ENCODE measurements around the gene EXOC3L1. TPM values are rescaled to one million over a fixed set of nuclear protein-coding genes. Genes with fewer than 3 reads are reported as not detected.

EXOC3L1 gene
- total and polyA plus RNA-seq, 2 of the 13 experiments (the other 11 are each of a cell fraction or from before 2014, with no cell fraction given) = 0.12 TPM; not detected in 1

DNA sequence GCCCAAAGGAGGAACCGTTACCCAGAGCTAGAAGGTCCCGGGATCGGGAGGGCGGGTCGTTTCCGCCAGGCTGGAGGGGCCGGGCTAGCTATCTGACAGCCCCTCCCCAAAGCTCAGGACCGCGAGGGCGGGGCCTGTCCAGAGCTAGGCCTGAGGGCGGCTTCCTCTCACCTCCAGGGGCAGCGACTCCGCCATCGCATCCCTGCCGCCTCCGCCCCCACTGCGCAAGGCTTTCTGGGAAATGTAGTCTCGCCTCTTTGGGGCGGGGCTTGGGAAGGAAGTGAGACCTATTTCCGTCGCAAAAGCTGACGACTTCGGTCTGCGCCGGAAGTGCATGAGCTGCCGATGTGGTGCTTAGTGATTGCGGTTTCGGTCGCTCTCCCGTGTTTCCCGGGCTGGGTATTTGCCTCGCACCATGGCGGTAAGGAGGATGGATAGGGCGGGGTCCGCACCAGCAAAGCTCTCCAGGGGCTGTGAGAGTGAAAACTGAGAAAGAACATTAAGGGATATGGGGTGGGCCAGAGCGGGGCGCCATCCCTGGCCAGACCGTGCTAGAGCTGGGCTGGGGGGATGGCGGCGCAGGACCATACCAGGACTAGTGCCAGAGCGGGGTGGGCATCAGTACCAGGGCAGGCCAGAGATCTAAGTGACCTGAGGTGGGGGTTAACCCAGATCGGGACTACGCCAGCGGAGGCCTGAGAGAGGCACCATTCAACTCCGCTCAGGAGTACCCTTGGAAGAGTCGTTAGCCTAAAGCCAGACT, 37.0 kb upstream of the EXOC3L1 start, which contains the start of gene TMEM208 (continued):
- TF ChIP-seq, protein P1, sequence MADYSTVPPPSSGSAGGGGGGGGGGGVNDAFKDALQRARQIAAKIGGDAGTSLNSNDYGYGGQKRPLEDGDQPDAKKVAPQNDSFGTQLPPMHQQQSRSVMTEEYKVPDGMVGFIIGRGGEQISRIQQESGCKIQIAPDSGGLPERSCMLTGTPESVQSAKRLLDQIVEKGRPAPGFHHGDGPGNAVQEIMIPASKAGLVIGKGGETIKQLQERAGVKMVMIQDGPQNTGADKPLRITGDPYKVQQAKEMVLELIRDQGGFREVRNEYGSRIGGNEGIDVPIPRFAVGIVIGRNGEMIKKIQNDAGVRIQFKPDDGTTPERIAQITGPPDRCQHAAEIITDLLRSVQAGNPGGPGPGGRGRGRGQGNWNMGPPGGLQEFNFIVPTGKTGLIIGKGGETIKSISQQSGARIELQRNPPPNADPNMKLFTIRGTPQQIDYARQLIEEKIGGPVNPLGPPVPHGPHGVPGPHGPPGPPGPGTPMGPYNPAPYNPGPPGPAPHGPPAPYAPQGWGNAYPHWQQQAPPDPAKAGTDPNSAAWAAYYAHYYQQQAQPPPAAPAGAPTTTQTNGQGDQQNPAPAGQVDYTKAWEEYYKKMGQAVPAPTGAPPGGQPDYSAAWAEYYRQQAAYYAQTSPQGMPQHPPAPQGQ (CRISPR knock-in tag; IDR thresholded peaks at IDR 0.05; ENCODE audit: borderline replicate concordance) = no peak
- TF ChIP-seq SOX13 (IDR thresholded peaks at IDR 0.05) = no peak
- TF ChIP-seq SOX13 (CRISPR knock-in tag; conservative IDR thresholded peaks at IDR 0.05 in 1 of 2, IDR thresholded peaks at IDR 0.05 in 1 of 2) = peak; percentile 64 to 83; a peak in 2 of 4 replicates
- TF ChIP-seq, protein P2, sequence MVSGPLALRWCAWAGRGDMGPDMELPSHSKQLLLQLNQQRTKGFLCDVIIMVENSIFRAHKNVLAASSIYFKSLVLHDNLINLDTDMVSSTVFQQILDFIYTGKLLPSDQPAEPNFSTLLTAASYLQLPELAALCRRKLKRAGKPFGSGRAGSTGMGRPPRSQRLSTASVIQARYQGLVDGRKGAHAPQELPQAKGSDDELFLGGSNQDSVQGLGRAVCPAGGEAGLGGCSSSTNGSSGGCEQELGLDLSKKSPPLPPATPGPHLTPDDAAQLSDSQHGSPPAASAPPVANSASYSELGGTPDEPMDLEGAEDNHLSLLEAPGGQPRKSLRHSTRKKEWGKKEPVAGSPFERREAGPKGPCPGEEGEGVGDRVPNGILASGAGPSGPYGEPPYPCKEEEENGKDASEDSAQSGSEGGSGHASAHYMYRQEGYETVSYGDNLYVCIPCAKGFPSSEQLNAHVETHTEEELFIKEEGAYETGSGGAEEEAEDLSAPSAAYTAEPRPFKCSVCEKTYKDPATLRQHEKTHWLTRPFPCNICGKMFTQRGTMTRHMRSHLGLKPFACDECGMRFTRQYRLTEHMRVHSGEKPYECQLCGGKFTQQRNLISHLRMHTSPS (CRISPR knock-in tag; IDR thresholded peaks at IDR 0.05; ENCODE audit: low read depth) = peak; percentile 69; the same call in 1 of the 2 replicates
- peak; percentile 67 for TF ChIP-seq TBX3 (IDR thresholded peaks at IDR 0.05; ENCODE audit: borderline replicate concordance)
- TF ChIP-seq HOXA7 (CRISPR knock-in tag; IDR thresholded peaks at IDR 0.05) = no peak
- TF ChIP-seq PCBP2 (optimal IDR thresholded peaks at IDR 0.05; ENCODE audit: low read depth, low read length, poor library complexity, severe bottlenecking) = no peak
- TF ChIP-seq CBX1 (IDR thresholded peaks at IDR 0.05; ENCODE audit: low read depth) = peak; percentile 90
- TF ChIP-seq, protein P3, sequence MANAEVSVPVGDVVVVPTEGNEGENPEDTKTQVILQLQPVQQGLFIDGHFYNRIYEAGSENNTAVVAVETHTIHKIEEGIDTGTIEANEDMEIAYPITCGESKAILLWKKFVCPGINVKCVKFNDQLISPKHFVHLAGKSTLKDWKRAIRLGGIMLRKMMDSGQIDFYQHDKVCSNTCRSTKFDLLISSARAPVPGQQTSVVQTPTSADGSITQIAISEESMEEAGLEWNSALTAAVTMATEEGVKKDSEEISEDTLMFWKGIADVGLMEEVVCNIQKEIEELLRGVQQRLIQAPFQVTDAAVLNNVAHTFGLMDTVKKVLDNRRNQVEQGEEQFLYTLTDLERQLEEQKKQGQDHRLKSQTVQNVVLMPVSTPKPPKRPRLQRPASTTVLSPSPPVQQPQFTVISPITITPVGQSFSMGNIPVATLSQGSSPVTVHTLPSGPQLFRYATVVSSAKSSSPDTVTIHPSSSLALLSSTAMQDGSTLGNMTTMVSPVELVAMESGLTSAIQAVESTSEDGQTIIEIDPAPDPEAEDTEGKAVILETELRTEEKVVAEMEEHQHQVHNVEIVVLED (CRISPR knock-in tag; IDR thresholded peaks at IDR 0.05; ENCODE audit: borderline replicate concordance) = peak; percentile 89
- no peak for TF ChIP-seq ZBTB8A (CRISPR knock-in tag; IDR thresholded peaks at IDR 0.05; ENCODE audit: borderline replicate concordance, low read depth)
- TF ChIP-seq ZNF598 (CRISPR knock-in tag; IDR thresholded peaks at IDR 0.05; ENCODE audit: borderline replicate concordance) = no peak
- no peak for TF ChIP-seq SNRNP70 (IDR thresholded peaks at IDR 0.05; ENCODE audit: low read depth, low read length)
- TF ChIP-seq, protein P4, sequence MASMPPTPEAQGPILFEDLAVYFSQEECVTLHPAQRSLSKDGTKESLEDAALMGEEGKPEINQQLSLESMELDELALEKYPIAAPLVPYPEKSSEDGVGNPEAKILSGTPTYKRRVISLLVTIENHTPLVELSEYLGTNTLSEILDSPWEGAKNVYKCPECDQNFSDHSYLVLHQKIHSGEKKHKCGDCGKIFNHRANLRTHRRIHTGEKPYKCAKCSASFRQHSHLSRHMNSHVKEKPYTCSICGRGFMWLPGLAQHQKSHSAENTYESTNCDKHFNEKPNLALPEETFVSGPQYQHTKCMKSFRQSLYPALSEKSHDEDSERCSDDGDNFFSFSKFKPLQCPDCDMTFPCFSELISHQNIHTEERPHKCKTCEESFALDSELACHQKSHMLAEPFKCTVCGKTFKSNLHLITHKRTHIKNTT (CRISPR knock-in tag; IDR thresholded peaks at IDR 0.05) = no peak
- TF ChIP-seq, protein P5, sequence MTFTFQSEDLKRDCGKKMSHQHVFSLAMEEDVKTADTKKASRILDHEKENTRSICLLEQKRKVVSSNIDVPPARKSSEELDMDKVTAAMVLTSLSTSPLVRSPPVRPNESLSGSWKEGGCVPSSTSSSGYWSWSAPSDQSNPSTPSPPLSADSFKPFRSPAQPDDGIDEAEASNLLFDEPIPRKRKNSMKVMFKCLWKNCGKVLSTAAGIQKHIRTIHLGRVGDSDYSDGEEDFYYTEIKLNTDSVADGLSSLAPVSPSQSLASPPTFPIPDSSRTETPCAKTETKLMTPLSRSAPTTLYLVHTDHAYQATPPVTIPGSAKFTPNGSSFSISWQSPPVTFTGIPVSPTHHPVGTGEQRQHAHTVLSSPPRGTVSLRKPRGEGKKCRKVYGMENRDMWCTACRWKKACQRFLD (CRISPR knock-in tag; IDR thresholded peaks at IDR 0.05; ENCODE audit: borderline replicate concordance) = peak; percentile 57; the same call in 1 of the 2 replicates
- TF ChIP-seq TEAD3 (CRISPR knock-in tag; optimal IDR thresholded peaks at IDR 0.05; ENCODE audit: borderline replicate concordance) = peak; percentile 84
- no peak for TF ChIP-seq ZNF24 (IDR thresholded peaks at IDR 0.05)
- TF ChIP-seq ETV6 (CRISPR knock-in tag; conservative IDR thresholded peaks at IDR 0.05) = peak; percentile 90
- TF ChIP-seq ZNF10 (CRISPR knock-in tag; IDR thresholded peaks at IDR 0.05; ENCODE audit: borderline replicate concordance, low read depth) = no peak
- TF ChIP-seq MZF1 (CRISPR knock-in tag; IDR thresholded peaks at IDR 0.05; ENCODE audit: borderline replicate concordance) = no peak

Data from HepG2 (cell line).